ENCODE measurements around the gene WDR70. TPM values are rescaled to one million over a fixed set of nuclear protein-coding genes. Genes with fewer than 3 reads are reported as not detected.

WDR70 gene
- total RNA-seq, 1 experiment from 2014 or later: 31.3 TPM

DNA sequence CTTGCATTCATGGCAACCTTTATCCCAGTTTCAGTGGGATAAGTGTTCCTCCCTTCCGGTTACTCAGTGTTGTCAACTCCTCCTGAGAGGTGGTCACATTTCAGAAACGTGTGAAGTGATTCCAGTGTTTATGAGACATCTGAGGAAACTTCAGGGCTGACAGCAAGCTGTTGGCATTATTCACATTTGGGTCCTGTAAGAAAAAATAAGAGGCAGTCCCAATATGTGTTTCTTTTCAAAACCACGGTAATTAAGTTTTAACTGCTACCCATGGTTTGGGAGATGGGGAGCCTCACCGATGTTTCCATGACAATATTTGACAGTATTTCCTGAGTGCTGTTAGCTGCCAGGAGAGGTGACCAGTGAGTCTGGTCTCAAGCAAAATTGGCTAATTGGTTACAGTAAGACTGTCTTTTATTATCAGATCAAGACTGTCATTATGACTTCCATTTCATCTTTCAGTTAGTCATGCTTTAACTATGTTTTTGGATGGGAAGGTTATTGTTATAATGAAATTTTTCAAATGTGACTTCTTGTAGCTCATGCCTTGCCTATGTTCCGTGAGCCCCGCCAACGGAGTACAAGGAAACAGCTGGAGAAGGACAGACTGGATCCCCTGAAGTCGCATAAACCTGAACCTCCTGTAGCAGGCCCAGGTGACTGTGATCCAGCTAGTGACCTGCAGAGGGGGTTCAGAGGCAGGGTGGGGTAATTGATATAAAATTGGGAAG is 345.4 kb downstream of the WDR70 start:
- BruUV-seq (replicated peaks): no TSS peak
- H3K36me3 Mint-ChIP-seq (ENCODE audit: insufficient read depth, unreplicated experiment): peaks cover 41% of the 10 kb centered on the region
- H3K4me1 Mint-ChIP-seq (ENCODE audit: insufficient read depth, unreplicated experiment): peaks cover 11% of the 10 kb centered on the region
- TF ChIP-seq, protein P1, sequence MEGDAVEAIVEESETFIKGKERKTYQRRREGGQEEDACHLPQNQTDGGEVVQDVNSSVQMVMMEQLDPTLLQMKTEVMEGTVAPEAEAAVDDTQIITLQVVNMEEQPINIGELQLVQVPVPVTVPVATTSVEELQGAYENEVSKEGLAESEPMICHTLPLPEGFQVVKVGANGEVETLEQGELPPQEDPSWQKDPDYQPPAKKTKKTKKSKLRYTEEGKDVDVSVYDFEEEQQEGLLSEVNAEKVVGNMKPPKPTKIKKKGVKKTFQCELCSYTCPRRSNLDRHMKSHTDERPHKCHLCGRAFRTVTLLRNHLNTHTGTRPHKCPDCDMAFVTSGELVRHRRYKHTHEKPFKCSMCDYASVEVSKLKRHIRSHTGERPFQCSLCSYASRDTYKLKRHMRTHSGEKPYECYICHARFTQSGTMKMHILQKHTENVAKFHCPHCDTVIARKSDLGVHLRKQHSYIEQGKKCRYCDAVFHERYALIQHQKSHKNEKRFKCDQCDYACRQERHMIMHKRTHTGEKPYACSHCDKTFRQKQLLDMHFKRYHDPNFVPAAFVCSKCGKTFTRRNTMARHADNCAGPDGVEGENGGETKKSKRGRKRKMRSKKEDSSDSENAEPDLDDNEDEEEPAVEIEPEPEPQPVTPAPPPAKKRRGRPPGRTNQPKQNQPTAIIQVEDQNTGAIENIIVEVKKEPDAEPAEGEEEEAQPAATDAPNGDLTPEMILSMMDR (IDR thresholded peaks at IDR 0.05; ENCODE audit: unreplicated experiment): no peak
- H3K27me3 Mint-ChIP-seq (ENCODE audit: insufficient read depth, unreplicated experiment): no peaks in the 10 kb centered on the region
- no peak for DNase-seq (ENCODE audit: unreplicated experiment)
- CTCF ChIA-PET: interaction anchor here (0.5 to 1.9 kb wide), 2 partner anchors 14 to 359 kb away, joined by 4 to 14 read pairs; no protein-coding TSS in a partner anchor
- no peak overlapping the region for H3K4me3 Mint-ChIP-seq (ENCODE audit: unreplicated experiment)
- H3K27ac Mint-ChIP-seq (ENCODE audit: low read depth, unreplicated experiment): no peak overlapping the region
- H3K9me3 Mint-ChIP-seq (ENCODE audit: unreplicated experiment): no peaks in the 10 kb centered on the region
- POLR2A ChIA-PET: interaction anchor here (2.5 kb wide), 1 partner anchor 14 kb away, joined by 9 read pairs; no protein-coding TSS in a partner anchor
- intact Hi-C loops (cut with micrococcal nuclease): no loop called here

DNA sequence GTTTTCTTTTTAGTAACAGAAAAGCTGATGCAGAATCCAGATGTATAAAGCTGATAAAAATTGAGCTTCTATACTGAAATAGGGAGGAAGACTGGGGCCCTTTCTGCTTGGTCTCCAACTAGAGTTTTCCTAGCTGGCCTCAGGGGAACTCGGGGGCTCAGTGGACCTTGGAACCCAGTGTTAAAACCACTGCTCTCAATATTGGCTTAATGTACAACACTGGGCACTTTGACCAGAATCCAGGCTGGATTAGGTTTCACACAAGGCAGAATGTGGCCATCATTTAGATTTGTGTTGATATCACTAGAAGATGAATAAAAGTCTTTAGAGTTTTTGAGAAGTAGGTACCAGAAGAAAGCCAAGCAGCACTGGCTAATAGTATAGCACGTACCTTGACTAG is 346.1 kb downstream of the WDR70 start:
- Mint-ChIP-seq H3K4me1 (ENCODE audit: insufficient read depth, unreplicated experiment) (peaks cover 11% of the 10 kb centered on the region), H3K27me3 (ENCODE audit: insufficient read depth, unreplicated experiment) (no peaks in the 10 kb centered on the region), H3K36me3 (ENCODE audit: insufficient read depth, unreplicated experiment) (peaks cover 40% of the 10 kb centered on the region), H3K4me3 (ENCODE audit: unreplicated experiment) (no peak overlapping the region), H3K9me3 (ENCODE audit: unreplicated experiment) (no peaks in the 10 kb centered on the region), H3K27ac (ENCODE audit: low read depth, unreplicated experiment) (no peak overlapping the region)
- CTCF ChIA-PET: no interaction called here
- DNase-seq (ENCODE audit: unreplicated experiment): no peak
- intact Hi-C loops (cut with micrococcal nuclease): no loop called here
- no TSS peak for BruUV-seq (replicated peaks)
- POLR2A ChIA-PET: interaction anchor here (2.5 kb wide), 1 partner anchor 13 kb away, joined by 9 read pairs; no protein-coding TSS in a partner anchor
- TF ChIP-seq, protein P1 (IDR thresholded peaks at IDR 0.05; ENCODE audit: unreplicated experiment): no peak

DNA sequence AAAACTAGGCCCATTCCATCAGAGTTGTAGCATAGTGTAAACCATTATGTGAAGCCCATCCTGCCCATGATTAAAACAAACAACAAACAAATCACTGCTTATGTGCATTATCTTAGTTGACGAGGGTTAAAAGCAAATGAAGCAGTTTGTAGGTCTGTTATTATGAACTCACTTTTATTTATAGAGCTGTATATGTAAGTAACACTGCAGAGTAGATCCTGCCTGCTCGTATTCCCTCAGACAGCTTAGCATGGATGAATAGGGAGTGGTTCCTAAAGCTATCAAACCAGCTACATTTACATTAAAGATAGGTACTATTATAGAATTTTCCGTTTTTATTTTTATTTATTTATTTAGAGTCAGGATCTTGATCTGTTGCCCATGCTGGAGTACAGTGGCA is 348.1 kb downstream of the WDR70 start:
- DNase-seq (ENCODE audit: unreplicated experiment): no peak
- Mint-ChIP-seq H3K4me3 (ENCODE audit: unreplicated experiment) (no peak overlapping the region), H3K27ac (ENCODE audit: low read depth, unreplicated experiment) (no peak overlapping the region), H3K36me3 (ENCODE audit: insufficient read depth, unreplicated experiment) (peaks cover 32% of the 10 kb centered on the region), H3K27me3 (ENCODE audit: insufficient read depth, unreplicated experiment) (no peaks in the 10 kb centered on the region), H3K9me3 (ENCODE audit: unreplicated experiment) (no peaks in the 10 kb centered on the region), H3K4me1 (ENCODE audit: insufficient read depth, unreplicated experiment) (peaks cover 11% of the 10 kb centered on the region)
- BruUV-seq (replicated peaks): no TSS peak
- ChIA-PET POLR2A (interaction anchor here (2.5 kb wide), 1 partner anchor 11 kb away, joined by 9 read pairs; no protein-coding TSS in a partner anchor), CTCF (interaction anchor here (0.6 to 1.3 kb wide), 3 partner anchors 58 to 1236 kb away, joined by 3 read pairs; no protein-coding TSS in a partner anchor)
- TF ChIP-seq, protein P1 (IDR thresholded peaks at IDR 0.05; ENCODE audit: unreplicated experiment): no peak
- intact Hi-C loops (cut with micrococcal nuclease): no loop called here

DNA sequence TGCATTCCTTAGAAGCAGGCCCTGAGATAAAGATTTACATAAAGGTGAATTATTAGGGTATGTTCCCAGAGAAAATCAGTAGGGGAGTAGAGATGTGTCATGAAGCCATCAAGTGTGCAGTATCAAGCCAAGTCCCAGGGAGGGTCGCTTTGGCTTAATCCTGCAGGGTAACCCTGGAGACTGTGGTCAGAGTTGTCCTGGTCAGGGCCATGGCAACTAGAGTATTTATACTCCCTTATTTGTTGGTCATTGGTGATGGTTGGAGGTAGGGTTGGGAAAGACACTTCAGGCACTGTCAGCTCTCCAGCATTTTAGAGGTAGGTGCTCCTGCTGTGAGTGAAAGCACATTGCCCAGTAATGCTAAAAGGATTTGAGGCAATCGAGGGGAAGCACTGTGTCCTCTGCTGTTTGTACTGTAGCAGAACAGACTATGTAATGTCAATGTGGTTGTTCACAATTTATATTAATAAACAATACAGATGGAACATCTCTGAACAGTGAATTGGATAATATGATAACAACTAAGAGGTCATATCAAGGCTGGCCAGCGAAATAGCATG is 351.9 kb downstream of the WDR70 start:
- no peak overlapping the region for H3K4me3 Mint-ChIP-seq (ENCODE audit: unreplicated experiment)
- POLR2A ChIA-PET: no interaction called here
- no TSS peak for BruUV-seq (replicated peaks)

More for the DNA sequence above, 351.9 kb downstream of the WDR70 start:
- TF ChIP-seq, protein P1 (IDR thresholded peaks at IDR 0.05; ENCODE audit: unreplicated experiment): no peak
- CTCF ChIA-PET: interaction anchor here (0.6 kb wide), 1 partner anchor 9 kb away, joined by 3 read pairs; no protein-coding TSS in a partner anchor
- no peaks in the 10 kb centered on the region for H3K4me1 Mint-ChIP-seq (ENCODE audit: insufficient read depth, unreplicated experiment)
- no peak for DNase-seq (ENCODE audit: unreplicated experiment)
- H3K27ac Mint-ChIP-seq (ENCODE audit: low read depth, unreplicated experiment): no peak overlapping the region
- intact Hi-C loops (cut with micrococcal nuclease): no loop called here
- H3K9me3 Mint-ChIP-seq (ENCODE audit: unreplicated experiment): no peaks in the 10 kb centered on the region
- H3K27me3 Mint-ChIP-seq (ENCODE audit: insufficient read depth, unreplicated experiment): no peaks in the 10 kb centered on the region
- peaks cover 39% of the 10 kb centered on the region for H3K36me3 Mint-ChIP-seq (ENCODE audit: insufficient read depth, unreplicated experiment)
